Raji (cell line): Measurements from ENCODE around the gene MRPL46.

Experiments
- POLR2A ChIP-seq: IDR thresholded peaks from 2 replicates; pipeline ENCODE4 v1.6.1; 2011; ENCODE audit warnings: low read depth, low read length, control low read depth; ENCODE audit not compliant: insufficient read depth

Gene MRPL46

DNA sequence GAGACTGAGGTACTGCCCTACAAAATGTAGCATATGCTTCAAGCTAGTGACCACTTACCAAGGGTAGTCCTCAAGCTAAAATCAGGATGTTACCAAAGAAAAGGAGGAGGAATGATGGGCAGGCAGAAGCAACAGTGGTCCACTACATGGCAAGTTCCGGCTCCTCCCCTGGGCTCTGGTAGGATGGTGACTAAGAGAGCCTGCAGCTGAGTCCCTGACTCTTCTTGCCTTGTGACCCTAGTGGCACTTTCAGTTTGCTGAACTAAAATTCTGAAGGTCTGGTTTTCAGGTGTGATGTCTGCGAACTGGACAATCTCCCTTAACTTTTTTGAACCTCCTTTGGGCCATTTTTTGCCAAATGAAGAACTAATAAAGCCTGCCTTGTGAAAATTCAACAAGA is 40.9 kb downstream of the MRPL46 start:
- TF ChIP-seq POLR2A = no peak

DNA sequence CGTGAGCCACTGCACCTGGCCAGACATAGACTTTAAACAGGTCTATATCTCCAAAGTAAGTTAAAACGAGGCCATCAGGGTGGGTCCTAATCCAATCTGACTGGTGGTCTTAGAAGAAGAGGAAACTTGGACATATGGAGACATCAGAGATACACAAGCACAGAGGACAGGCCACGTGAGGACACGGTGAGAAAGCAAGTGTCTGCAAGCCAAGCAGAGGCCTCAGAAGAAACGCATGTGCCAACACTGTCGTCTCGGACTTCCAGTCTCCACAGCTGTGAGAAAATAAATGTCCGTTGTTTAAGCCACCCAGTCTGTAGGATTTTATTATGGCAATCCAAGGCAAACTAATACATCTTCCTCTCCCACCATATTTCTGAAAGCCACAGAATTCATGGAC is 43.9 kb downstream of the MRPL46 start:
- no peak for TF ChIP-seq POLR2A

DNA sequence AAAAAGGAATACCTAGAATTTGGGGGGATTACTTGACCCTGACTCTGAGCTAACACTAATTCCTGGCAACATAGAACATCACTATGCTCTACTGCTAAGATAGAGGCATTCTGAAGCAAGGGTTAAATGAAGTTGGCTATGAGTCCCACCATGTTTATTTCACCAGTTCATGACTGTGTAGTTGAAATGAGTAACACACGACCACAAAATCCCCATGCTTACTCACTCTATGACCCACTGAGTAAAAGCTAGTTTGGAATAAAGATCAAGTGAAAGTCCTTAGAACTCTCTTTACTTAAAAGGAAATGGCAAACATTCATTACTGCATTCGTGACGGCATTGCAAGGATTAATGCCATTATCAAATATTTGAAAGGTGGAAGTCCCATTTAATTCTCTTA is 47.4 kb downstream of the MRPL46 start:
- TF ChIP-seq POLR2A = no peak
